Calu3 (cell line): ENCODE results near the gene DCTN3. TPM values are rescaled to one million over a fixed set of nuclear protein-coding genes. Genes with fewer than 3 reads are reported as not detected.

Source experiments
- BruUV-seq: library from RNA; stranded (reverse); fragments of 400-500 nt; replicated peaks from 2 replicates; lab custom pipeline; 2021; lab: Mats Ljungman, UMichigan
- CTCF ChIA-PET: fragments of 300-600 bp; sonication (Branson Sonifier 250); formaldehyde crosslinking; loops from one replicate; lab custom pipeline; 2022; ENCODE audit warnings: antibody characterized with exemption; lab: Charles Lee
- DNase-seq: peaks from one replicate; pipeline ENCODE4 v3.0.0; 2022
- H3K27ac Mint-ChIP-seq: one replicate; pipeline ENCODE4 v1.8.0; 2022; ENCODE audit warnings: mixed read lengths; ENCODE audit not compliant: unreplicated experiment
- H3K27me3 Mint-ChIP-seq: one replicate; pipeline ENCODE4 v1.8.0; 2022; ENCODE audit warnings: mixed read lengths; ENCODE audit not compliant: unreplicated experiment
- H3K36me3 Mint-ChIP-seq: one replicate; pipeline ENCODE4 v1.8.0; 2022; ENCODE audit warnings: mild to moderate bottlenecking, moderate library complexity, mixed read lengths; ENCODE audit not compliant: insufficient read depth, unreplicated experiment
- H3K4me1 Mint-ChIP-seq: one replicate; pipeline ENCODE4 v1.8.0; 2022; ENCODE audit warnings: mild to moderate bottlenecking, low read depth, mixed read lengths; ENCODE audit not compliant: unreplicated experiment
- H3K4me3 Mint-ChIP-seq: one replicate; pipeline ENCODE4 v1.8.0; 2022; ENCODE audit warnings: mild to moderate bottlenecking, low read depth, moderate library complexity, mixed read lengths; ENCODE audit not compliant: unreplicated experiment
- H3K9me3 Mint-ChIP-seq: one replicate; pipeline ENCODE4 v1.8.0; 2022; ENCODE audit warnings: low read depth, mixed read lengths; ENCODE audit not compliant: unreplicated experiment
- intact Hi-C: fragments of 100-400 bp; cut with micrococcal nuclease; formaldehyde crosslinking; loops from one replicate; pipeline ENCODE4 v1.10.0; 2022; ENCODE audit not compliant: unreplicated experiment
- total RNA-seq: library from RNA; stranded (reverse); gene quantifications from 2 replicates; pipeline ENCODE4 v1.2.3, GENCODE V29; 2022
- TF ChIP-seq, protein P1 (sequence below): fragments of 200-600 bp; IDR thresholded peaks from one replicate; pipeline ENCODE4 v1.8.0; 2022; ENCODE audit warnings: antibody characterized with exemption; ENCODE audit not compliant: unreplicated experiment

Gene DCTN3
- total RNA-seq, 1 experiment from 2014 or later = 51.8 TPM

DNA sequence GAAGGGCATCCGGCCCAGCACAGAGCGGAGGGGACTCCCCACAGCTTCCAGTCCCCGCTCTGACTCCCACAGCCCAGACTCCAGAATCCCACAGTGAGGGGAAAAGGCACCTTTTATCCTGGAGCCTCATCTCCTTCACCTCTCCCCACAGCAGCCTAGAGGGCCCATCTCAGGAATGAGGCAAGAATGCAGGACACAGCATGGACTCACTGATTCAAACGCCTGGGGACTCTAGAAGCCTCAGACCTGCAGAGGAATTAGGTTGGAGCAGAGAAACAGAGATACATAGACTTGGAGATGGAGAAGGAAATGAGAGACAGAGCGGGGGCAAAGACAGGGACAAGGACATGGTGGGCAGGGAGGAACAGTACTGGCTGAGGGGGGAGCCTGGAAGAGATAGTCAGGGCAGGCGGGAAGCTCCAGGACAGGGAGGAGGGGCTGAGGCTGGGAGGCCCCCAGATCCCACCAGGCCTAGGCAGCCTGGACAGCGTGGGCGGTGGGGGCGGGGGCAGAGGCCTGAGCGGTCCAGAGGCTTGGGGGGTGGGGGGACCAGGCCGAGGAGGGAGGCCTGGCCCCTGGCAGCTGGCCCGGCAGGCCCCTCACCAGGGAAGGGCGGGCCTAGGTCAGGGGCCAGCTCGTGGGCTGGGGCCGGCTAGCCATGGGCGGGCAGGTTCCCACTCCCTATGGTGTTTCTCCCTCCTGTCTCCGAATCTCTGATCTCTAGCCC lies 46.5 kb downstream of the DCTN3 start:
- Mint-ChIP-seq H3K4me3 (no peak overlapping the region), H3K9me3 (no peaks in the 10 kb centered on the region), H3K27me3 (peaks cover 85% of the 10 kb centered on the region), H3K27ac (no peak overlapping the region), H3K4me1 (no peaks in the 10 kb centered on the region), H3K36me3 (peaks cover 5% of the 10 kb centered on the region)
- no TSS peak for BruUV-seq
- no peak for DNase-seq
- CTCF ChIA-PET = no interaction called here
- TF ChIP-seq, protein P1, sequence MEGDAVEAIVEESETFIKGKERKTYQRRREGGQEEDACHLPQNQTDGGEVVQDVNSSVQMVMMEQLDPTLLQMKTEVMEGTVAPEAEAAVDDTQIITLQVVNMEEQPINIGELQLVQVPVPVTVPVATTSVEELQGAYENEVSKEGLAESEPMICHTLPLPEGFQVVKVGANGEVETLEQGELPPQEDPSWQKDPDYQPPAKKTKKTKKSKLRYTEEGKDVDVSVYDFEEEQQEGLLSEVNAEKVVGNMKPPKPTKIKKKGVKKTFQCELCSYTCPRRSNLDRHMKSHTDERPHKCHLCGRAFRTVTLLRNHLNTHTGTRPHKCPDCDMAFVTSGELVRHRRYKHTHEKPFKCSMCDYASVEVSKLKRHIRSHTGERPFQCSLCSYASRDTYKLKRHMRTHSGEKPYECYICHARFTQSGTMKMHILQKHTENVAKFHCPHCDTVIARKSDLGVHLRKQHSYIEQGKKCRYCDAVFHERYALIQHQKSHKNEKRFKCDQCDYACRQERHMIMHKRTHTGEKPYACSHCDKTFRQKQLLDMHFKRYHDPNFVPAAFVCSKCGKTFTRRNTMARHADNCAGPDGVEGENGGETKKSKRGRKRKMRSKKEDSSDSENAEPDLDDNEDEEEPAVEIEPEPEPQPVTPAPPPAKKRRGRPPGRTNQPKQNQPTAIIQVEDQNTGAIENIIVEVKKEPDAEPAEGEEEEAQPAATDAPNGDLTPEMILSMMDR = no peak
- intact Hi-C loops = no loop called here

DNA sequence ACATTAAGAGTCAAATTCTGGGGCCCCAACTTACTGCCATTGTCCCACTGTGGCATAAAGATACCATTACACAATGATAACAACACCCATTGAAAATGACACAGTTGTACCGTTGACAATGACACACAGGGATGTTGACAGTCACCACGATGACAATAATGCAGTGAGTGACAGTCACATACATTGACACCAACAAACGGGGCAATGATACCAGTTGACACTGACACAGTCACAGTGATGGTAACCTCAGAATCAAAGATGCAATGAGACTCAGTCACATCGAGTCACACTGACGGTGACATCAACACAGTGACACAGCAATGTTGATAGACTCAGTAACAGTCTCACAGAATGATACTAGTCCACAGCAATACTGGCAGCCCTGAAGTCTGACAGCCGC lies 47.7 kb downstream of the DCTN3 start:
- Mint-ChIP-seq H3K4me3 (no peak overlapping the region), H3K36me3 (peaks cover 5% of the 10 kb centered on the region), H3K27ac (no peak overlapping the region), H3K9me3 (no peaks in the 10 kb centered on the region), H3K27me3 (peaks cover 92% of the 10 kb centered on the region), H3K4me1 (no peaks in the 10 kb centered on the region)
- no peak for DNase-seq
- BruUV-seq = no TSS peak
- TF ChIP-seq, protein P1 = no peak
- CTCF ChIA-PET = no interaction called here
- intact Hi-C loops = no loop called here

- Mint-ChIP-seq H3K4me1 (no peaks in the 10 kb centered on the region), H3K9me3 (no peaks in the 10 kb centered on the region), H3K4me3 (no peak overlapping the region), H3K27ac (no peak overlapping the region), H3K27me3 (peaks cover 92% of the 10 kb centered on the region), H3K36me3 (peaks cover 5% of the 10 kb centered on the region)
- DNase-seq = no peak
- TF ChIP-seq, protein P1 = no peak
- intact Hi-C loops = no loop called here
- no TSS peak for BruUV-seq
- CTCF ChIA-PET = no interaction called here
Measured at GRCh38 chr9:34572092-34572491, 48.2 kb downstream of the DCTN3 start.

GRCh38 chr9:34571481-34571810 lies 48.8 kb downstream of the DCTN3 start:
- no peak overlapping the region for H3K4me3 Mint-ChIP-seq
- BruUV-seq = no TSS peak
- CTCF ChIA-PET = no interaction called here
- DNase-seq = no peak
- TF ChIP-seq, protein P1 = no peak
- peaks cover 92% of the 10 kb centered on the region for H3K27me3 Mint-ChIP-seq
- H3K27ac Mint-ChIP-seq = no peak overlapping the region
- peaks cover 4% of the 10 kb centered on the region for H3K36me3 Mint-ChIP-seq
- intact Hi-C loops = no loop called here
- H3K4me1 Mint-ChIP-seq = no peaks in the 10 kb centered on the region
- H3K9me3 Mint-ChIP-seq = no peaks in the 10 kb centered on the region
